GM19372 (cell line): ENCODE measurements around the gene STXBP6.

Source experiments
- ATAC-seq: cut with Tn5 transposase; IDR thresholded peaks from one replicate; pipeline ENCODE4 v1.9.1; 2021; ENCODE audit warnings: mild to moderate bottlenecking, low read depth, moderate library complexity; ENCODE audit not compliant: unreplicated experiment

STXBP6 gene

DNA sequence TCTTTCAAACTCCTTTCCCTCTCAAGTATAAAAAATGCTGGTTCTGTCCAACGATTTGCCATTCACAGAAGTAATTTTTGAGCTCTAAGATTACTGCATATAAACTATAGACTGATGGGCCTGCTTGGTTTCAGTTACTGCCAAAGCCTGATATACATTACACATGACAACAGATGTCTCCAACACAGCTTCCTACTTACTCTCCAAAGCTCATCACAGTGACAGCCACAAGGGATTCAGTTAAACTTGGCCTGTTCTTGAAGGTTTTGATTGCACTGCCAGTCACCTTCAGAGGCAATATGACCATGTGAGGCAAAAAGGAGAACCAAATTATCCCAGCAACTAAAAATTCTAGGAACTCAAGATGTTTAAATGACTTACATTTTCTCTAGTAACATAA, 30.1 kb downstream of the STXBP6 start:
- ATAC-seq = no peak

DNA sequence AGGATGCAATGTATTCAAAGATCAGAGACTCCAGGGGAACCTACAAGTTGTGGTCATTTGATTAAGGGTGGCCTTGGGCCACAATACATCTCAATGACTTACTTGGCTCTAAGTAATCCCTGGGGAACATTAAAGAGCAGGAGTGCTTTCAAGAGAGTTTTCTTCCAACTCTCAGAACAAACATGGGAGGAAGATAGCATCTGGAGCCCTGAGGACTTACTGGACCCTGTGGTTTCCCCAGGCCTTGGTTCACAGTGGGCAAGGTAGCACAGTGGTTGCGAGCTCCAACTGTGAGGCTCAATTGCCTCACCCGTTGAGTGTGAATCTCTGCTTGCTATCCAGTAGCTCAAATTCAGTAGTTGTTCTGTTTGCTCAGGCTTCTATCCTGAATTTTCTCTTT, 32.4 kb downstream of the STXBP6 start:
- no peak for ATAC-seq

DNA sequence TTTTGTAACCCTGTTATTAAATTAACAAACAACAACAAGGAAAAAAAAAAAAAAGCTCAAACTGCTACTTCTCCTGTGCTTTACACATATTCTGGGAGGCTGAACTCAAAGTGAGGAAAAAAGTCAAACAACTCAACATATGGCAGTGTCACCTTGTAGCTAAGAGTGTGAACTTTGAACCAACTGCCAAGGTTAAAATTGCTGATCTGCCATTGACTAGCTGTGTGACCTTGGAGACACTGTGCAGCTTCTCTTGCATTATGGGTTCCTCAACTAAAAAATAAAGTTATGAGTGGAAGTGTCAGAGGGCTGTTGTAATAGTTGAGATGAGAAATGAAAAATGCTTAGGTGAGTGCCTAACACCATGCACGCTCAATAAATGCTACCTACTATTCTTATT, 34.2 kb downstream of the STXBP6 start:
- ATAC-seq = no peak

DNA sequence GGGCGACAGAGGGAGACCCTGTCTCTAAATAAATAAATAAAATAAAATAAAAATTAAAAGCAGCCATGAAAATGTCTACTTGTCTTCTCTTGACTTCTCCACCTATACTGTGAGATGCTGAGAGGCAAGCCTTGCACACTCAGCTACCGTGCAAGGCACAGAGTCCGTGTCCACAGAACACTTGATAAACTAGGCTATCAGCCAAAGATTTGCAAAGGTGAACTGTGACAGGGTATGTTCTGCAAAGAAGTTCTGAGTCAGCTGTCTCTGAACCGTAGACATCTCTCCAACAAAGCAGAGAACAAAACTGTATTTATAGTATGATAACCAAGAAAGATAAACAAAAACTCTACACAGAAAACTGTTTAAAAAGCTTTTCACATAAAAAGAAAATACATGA, 35.5 kb downstream of the STXBP6 start:
- ATAC-seq = no peak

DNA sequence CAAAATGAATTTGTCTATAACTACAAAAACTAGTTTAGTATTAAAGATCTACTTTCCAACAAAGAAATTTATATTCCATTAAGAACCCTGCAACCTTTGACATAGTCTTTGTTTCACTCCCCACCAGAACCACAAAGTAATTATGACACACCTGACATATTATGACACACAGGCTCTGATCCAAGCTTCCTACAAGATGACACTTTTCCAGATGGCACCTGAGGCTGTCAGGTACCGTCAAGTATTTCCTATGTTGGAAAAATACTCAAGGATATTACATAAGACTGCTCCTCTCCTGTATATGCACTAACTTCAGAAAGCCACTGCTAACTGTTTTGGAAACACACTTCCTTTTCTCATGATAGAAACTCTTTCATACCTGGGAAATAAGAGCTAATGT, 38.9 kb downstream of the STXBP6 start:
- ATAC-seq = no peak

DNA sequence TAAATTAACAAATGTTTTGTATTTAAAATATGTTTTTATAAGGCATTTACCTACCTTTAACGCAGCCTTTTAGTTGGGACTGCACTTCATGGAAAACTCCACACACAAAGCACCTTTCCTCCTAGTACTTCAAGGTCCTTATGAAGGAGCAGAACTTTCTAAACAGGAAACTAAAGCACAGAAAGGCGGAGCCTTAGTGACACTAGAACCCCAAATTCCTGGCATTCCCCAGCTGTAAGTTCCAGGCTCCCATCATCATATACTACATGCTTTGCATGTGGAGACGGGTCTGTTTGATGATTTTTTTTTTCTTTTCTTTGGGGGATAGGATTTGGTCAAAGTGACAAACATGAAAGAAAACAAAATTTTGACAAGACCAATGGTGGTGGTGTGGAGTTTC, 39.5 kb downstream of the STXBP6 start:
- no peak for ATAC-seq

DNA sequence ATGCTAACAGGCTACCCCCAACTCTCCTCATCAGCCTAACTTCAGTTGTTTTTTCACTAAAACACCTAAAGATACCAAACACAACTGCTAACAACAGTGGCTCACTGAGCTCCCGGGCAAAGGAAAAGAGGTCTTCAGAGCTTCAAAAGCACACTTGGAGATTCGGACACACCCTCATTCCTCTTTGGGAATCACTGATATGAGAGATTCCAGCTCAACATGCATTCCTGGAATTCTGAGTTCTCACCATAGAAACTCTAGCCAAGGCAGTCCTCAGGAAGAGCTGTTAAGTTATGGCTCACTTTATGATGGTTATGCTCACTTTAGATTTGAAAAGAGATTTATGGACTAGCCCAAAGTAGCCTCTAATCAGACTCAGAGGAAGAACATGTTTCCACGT, 40.1 kb downstream of the STXBP6 start:
- ATAC-seq = no peak

DNA sequence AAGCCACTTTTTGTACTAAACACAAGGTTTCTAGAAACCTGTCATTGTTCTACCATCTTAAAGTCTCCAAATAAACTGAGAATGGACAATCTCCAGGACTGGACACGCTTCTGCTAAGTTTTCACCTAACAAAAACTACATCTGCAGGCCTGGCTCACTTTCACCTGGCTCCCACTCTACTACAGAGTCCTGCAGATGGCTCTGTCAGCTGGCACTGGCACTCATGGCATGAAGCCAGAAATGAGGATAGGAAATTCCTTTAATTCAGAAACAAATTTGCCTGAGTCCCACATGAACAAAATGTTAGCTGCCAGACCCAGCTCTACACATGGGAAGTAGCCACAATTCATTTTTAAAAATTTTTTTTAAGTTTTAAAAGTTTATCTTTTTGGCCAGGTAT, 42.1 kb downstream of the STXBP6 start:
- no peak for ATAC-seq

DNA sequence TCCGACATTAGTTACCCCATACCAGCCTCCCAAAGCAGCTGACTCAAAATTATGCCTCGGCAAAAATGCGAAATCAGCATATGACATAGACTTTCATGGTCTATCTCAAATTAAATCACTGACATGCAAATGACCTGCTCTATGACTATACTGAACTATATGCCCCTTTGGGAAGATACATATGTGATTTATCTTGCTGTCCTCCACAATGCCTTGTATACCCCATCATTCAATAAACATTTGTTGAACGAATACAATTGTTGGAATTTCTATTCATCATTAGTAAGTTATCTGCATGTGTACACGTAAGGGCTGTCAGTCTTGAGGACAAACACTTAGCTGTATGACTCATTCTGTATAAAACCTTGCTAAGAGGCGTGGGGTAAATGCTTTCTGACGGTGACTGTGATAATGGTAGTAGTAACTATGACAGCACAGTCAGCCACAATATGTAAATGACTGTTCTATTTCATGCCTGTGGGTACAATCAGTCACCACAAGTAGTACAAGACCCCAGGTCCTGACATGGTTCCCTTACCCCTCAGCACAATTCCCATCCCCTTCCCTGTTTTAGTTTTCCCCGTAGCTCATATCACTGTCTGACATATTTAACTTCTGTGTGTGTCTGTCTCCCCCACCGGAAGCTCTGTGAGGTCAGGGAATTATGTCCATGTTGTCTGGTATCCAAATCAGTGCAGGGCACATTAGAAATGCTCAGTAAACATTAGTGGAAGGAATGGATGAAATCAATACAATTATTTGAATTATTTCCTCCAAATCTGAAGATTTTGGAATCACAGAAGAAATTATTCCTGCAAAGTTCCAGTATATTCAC, 42.8 kb downstream of the STXBP6 start:
- ATAC-seq = no peak

DNA sequence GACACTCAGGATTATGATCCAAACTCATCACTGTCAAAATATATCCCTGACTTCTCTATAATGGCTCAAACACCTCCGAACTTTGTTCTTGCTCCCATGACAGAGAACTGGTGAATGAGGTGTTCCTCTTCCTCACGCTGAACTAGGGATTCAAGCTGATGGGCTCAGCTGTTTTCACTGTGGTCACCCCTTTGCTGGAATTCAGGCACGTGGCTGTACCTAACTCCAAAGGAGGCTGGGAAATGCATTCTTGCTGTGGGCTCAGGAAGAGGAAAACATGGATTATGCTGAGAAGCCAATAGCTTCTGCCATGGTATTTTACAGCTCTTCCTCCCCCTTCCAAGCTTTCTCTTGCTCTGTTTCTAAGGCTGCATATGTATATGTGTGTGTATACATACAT, 43.9 kb downstream of the STXBP6 start:
- no peak for ATAC-seq

DNA sequence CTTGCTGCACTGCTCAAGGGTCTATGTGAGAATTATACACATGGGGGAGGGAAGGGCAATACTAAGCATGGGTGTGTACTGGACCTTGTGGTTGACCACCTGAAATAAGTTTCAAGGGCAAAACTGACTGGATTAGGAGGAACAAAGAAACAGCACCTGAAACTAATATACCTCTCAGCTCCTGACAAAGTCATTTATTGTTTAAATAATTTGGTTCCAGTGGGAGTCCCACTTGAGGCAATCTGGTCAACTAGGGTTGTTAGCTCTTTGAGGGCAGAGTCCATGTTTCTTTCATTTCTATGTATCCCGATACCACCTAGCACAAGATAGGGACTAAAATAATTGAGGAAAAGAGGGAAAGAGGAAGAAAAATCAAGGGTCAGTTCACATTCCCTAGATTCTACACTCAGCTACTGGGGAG, 45.5 kb downstream of the STXBP6 start:
- ATAC-seq = no peak

DNA sequence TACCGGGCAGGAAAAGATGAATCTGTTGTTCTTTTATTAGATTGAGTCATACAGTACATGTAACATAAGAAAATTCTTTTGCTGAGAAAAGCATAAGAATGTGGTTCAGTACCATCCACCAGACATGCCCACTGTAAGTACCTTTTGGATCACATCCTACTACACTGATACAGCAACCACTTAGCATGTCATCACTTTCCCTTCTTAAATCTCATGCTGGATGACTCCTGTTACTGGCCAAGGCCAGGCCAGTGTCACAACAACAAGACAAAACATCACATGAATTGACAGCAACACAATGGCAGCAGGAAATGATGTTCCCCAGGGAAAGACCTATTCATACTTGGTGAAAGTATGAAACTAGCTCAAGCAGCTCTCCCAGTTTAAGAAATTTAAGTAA, 46.4 kb downstream of the STXBP6 start:
- ATAC-seq = no peak

DNA sequence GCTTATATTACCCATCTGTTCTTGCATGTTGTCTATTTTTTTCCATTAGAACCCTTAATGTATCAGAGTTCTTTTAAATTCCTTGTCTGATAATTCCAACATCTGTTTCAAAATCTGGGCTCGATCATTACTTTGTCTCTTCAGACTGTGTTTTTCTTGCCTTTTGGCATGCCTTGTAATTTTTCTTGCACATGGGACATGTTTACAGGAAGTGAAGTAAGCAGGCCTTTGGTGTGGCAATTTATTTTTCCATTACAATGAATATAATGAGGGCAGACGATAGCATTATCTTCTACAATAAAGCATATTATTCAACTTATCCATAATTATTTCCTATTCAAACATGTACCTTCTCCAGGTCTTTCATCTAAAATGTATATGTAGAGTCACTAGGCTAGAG, 48.3 kb downstream of the STXBP6 start:
- no peak for ATAC-seq

DNA sequence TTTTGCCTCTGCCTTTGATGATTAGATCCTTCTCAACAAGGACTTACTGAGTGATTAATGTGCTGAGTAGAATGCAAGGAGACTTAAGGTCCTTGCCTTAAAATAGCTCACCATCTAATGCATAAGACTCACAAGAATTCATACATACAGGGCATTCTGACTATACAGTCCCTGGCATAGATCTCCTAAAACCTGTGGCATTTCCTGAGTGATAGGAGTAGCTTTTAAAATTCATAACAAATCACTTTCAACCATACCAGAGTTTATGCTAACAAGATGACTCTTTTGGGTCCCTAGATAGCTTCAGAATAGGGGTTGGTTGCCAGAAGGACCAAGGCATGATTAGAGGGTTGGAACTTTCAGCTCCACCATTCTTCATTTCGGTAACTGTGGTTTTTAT, 48.8 kb downstream of the STXBP6 start:
- no peak for ATAC-seq

DNA sequence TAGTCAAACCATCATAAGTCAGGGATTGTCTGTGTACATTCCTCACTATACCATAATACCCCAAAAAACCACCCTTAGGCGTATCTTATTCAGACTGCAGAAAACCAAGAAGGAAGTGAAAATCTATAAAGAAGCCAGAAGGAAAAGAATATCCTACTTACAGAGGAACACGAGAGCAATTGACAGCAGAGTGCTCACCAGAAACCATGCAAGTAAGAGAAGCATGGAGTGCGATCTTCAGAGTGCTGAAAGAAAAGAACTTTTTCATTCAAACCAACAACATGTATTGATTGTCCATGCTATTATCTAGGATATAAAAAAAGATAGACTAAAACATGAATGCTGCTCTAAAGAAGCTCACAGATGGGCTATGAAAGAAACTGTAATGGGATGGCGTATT, 50.8 kb downstream of the STXBP6 start:
- ATAC-seq = no peak

DNA sequence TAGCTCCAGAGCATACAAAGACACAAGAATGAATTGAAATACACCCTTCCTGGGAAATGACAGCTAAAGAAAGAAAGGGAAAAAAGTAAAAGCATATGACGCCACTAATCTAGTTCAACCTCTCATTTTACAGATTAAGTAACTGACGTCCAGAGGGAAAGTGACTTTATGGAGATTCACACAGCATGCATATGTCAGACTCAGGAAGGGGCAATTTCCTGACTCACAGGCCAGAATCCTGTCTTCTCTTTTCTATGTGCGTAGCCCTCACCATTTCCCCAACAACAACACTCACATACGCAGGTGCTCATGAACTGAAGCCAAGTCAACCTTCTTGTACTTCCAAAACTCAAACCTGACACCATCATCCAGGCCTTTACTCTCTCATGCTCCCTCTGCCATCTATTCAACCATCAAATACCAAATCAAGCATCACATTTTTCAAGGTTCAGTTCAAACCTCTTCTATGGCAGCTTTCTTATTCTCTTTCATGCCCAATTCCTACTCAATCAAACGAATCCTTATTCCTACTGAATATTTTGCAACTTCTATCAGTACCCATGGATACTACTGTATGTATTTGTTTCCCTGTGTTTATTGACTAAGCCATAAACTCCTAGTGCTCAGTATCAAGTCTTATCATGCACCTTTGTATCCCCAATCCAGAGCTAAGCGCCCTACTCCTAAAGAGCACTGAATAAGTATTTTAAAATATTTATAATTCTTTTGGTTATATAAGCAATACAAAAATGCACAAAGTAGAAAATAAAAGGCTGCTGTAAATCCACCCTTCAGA, 52.8 kb downstream of the STXBP6 start:
- ATAC-seq = no peak

DNA sequence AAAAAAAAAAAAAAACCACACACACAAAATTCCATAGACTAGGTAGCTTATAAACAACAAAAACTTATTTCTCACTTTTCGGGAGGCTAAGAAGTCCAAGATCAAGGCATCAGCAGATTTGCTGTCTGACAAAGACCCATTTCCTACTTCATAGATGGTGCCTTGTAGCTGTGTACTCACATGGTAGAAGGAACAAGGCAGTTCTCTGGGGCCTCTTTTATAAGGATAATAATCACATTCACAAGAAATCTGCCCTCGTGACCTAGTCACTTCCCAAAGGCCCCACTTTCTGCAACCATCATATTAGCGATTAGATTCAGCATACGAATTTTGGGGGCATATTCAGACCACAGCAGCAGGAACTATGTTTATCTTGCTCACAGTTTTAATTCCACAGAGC, 54.9 kb downstream of the STXBP6 start:
- no peak for ATAC-seq

DNA sequence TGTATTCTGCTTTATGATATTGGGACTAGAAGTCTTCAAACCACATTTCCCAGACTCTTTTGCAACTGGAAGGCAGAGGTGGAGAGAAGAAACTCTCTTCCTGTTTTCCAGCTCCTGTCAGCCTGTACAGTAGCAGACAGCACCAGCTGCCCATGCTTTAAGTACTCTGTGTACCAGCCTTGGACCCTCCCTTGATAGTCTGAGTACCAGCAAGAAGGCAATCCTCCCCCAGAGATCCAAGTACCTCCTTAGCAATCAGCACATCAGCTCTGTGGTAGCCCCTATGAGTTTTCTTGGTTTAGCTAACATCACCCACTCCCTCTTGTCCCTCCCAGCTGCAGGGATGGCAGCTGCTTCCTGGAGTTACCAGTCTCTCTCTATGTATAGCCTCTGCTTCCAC, 56.3 kb downstream of the STXBP6 start:
- no peak for ATAC-seq

DNA sequence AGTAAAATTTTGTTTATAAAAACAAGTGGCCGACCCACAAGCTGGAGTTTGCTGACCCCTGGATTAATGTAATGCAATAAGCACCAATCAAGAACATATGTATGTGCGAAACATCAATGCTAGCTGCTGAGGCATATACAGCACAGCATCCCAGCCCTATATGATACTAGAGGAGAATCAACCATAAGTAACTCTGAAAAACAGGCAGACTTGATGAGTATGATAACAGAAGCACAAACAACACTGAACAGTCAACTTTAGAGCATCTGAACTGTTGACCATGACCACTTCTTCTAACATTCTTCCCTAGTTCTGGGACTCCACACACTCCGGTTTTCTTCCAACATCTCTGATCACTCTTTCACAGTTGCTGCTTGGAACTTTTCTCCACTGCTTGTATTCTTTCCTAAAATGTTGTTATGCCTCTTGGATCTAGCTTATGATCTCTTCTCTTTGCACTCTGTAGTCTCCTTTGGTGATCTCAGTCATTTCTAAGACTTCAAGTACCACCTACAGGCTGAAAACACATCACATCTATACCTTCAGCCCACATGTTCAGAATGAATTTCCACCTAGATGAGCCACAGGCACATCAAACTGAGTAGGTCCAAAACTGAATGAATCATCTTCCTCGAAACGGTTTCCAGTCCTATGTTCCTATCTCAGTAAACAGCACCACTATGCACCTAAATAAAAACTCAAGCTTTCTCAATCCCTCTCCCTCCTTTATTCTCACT, 57.2 kb downstream of the STXBP6 start:
- no peak for ATAC-seq

DNA sequence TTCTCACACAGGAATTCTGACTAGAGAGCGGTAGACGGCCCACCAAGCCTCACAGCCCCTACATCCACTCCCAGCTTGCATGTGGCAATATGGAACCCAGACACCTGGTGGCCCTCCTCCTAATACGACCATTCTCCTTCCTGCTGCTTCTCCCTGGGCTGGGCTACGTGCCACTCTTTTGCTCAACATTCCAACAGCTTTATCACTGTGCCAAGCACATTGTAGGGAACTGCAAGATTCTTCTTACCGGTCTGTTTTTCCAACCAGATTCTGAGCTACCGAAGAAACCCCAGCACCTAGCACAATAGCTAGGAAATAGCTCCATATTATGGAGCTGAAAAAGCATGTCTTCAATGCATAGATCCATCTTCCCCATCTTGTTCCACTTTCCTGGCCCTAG, 58.1 kb downstream of the STXBP6 start:
- no peak for ATAC-seq

DNA sequence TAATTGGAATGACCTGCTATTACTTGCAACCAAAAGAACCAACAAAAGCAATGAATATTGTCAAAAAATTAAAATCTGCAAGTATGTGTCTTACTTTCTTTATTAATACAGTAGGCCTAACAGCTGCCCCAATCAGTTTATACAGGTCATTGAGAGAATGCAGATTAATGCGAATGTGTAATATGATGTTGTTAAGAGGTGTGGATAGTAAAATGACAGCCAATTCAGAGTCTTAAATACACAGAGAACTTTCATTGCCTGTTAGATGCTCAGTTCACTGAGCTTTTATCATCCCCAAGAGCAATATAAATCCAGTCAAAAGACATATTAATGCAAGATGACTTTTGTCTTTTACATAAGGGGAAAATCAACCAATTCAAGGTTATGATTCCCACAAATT, 58.7 kb downstream of the STXBP6 start:
- no peak for ATAC-seq
